HG03025 (cell line): ENCODE measurements around the gene CAPN12.
"Not testable (repeated sequence)": the region's sequence is repeated elsewhere in the genome, so short reads cannot be mapped to it uniquely, and the experiment has no call there.

Source experiments
- ATAC-seq: cut with Tn5 transposase; IDR thresholded peaks from one replicate; pipeline ENCODE4 v1.9.1; 2021; ENCODE audit warnings: mild to moderate bottlenecking, moderate library complexity; ENCODE audit not compliant: unreplicated experiment, low FRiP score

Gene CAPN12

GRCh38 chr19:38773469-38774177 lies 29.3 kb upstream of the CAPN12 start, which contains the start of gene LGALS7:
LGALS7 (minus strand) TSS chr19:38773517; CDS start chr19:38773492, 25 bp downstream.
- ATAC-seq = no peak

GRCh38 chr19:38771569-38771968 lies 27.3 kb upstream of the CAPN12 start:
- ATAC-seq = not testable (repeated sequence)

- ATAC-seq = not testable (repeated sequence)
Observed at GRCh38 chr19:38770949-38771275, 26.6 kb upstream of the CAPN12 start.

- ATAC-seq = not testable (repeated sequence)
Observed at GRCh38 chr19:38770228-38770948, 26.1 kb upstream of the CAPN12 start.

- ATAC-seq = no peak
Observed at GRCh38 chr19:38769635-38770211, 25.4 kb upstream of the CAPN12 start.

- no peak for ATAC-seq
Observed at GRCh38 chr19:38766276-38767047, 22.2 kb upstream of the CAPN12 start.

- ATAC-seq = no peak
Observed at GRCh38 chr19:38765214-38765613, 20.9 kb upstream of the CAPN12 start.

GRCh38 chr19:38763795-38764220 lies 19.5 kb upstream of the CAPN12 start:
- no peak for ATAC-seq

GRCh38 chr19:38761884-38762389 lies 17.7 kb upstream of the CAPN12 start:
- ATAC-seq = not testable (repeated sequence)

GRCh38 chr19:38760805-38761517 lies 16.7 kb upstream of the CAPN12 start:
- ATAC-seq = not testable (repeated sequence)

GRCh38 chr19:38759590-38760003 lies 15.3 kb upstream of the CAPN12 start:
- no peak for ATAC-seq

- not testable (repeated sequence) for ATAC-seq
Observed at GRCh38 chr19:38754196-38754595, 9.9 kb upstream of the CAPN12 start.

- not testable (repeated sequence) for ATAC-seq
Observed at GRCh38 chr19:38753783-38754182, 9.5 kb upstream of the CAPN12 start.

- no peak for ATAC-seq
Observed at GRCh38 chr19:38745316-38745715, 1.0 kb upstream of the CAPN12 start.

- no peak for ATAC-seq
Observed at GRCh38 chr19:38744874-38745273, 600 bp upstream of the CAPN12 start.

GRCh38 chr19:38743394-38744297 lies 628 bp downstream of the CAPN12 start:
- no peak for ATAC-seq

- no peak for ATAC-seq
Observed at GRCh38 chr19:38742906-38743305, 1.4 kb downstream of the CAPN12 start.

- no peak for ATAC-seq
Observed at GRCh38 chr19:38742296-38742695, 2.0 kb downstream of the CAPN12 start.

- ATAC-seq = no peak
Observed at GRCh38 chr19:38741670-38742069, 2.6 kb downstream of the CAPN12 start.
